ENCODE results near the gene DNAH5. TPM values are rescaled to one million over a fixed set of nuclear protein-coding genes. Genes with fewer than 3 reads are reported as not detected.

The DNAH5 gene
- total and polyA plus RNA-seq, 2 experiments from 2014 or later: 0.56 to 0.97 TPM

- TF ChIP-seq ZNF462 (CRISPR knock-in tag; IDR thresholded peaks at IDR 0.05): no peak
- no peak for TF ChIP-seq STAT1 (IDR thresholded peaks at IDR 0.05; ENCODE audit: unreplicated experiment)
- no peak for TF ChIP-seq ZNF331 (CRISPR knock-in tag; IDR thresholded peaks at IDR 0.05; ENCODE audit: low read depth)
- no peak for TF ChIP-seq EZH2phosphoT487 (IDR thresholded peaks at IDR 0.05; ENCODE audit: unreplicated experiment)
- TF ChIP-seq POLR2AphosphoS5 (IDR thresholded peaks at IDR 0.05; ENCODE audit: low read depth): no peak
- TF ChIP-seq JUNB (IDR thresholded peaks at IDR 0.05; ENCODE audit: unreplicated experiment): no peak
Measured at GRCh38 chr5:13898569-13898968, 45.9 kb downstream of the DNAH5 start (continued).

DNA sequence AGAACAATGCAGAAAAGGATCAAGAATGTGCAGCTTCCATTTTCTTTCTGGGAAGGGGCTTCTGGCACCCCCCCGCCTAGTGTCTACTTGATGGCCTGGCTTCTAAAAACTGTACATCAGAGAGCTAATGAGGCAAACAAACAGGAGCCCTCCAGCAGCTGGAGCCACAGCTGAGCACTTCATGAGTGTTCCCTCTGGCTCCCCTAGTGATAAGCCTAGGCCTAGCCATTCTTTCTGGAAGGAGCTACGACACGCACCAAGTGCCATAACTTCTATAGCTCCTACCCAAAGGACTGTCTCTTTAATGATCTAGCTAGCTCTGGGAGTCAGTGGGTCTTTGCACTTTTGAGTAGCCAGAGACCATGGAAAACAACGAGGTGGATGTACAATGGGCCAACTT lies 66.1 kb downstream of the DNAH5 start:
- peak; percentile 48 for DNase-seq (ENCODE audit: low spot score)
- H4K20me1 ChIP-seq (replicated peaks; ENCODE audit: insufficient read depth): no peaks in the 10 kb centered on the region
- H3K9me3 Mint-ChIP-seq: peaks cover 11% of the 10 kb centered on the region; the same call in 2 of the 3 replicates
- no peak overlapping the region for H3K4me2 ChIP-seq
- H3K4me1 Mint-ChIP-seq: no peaks in the 10 kb centered on the region
- H3K27me3 Mint-ChIP-seq (ENCODE audit: insufficient read depth, low read depth, poor library complexity): peaks cover 1% of the 10 kb centered on the region
- peak; percentile 85 for ATAC-seq
- no peaks in the 10 kb centered on the region for H3K79me2 ChIP-seq (replicated peaks; ENCODE audit: insufficient read depth)
- TF ChIP-seq, protein P1, sequence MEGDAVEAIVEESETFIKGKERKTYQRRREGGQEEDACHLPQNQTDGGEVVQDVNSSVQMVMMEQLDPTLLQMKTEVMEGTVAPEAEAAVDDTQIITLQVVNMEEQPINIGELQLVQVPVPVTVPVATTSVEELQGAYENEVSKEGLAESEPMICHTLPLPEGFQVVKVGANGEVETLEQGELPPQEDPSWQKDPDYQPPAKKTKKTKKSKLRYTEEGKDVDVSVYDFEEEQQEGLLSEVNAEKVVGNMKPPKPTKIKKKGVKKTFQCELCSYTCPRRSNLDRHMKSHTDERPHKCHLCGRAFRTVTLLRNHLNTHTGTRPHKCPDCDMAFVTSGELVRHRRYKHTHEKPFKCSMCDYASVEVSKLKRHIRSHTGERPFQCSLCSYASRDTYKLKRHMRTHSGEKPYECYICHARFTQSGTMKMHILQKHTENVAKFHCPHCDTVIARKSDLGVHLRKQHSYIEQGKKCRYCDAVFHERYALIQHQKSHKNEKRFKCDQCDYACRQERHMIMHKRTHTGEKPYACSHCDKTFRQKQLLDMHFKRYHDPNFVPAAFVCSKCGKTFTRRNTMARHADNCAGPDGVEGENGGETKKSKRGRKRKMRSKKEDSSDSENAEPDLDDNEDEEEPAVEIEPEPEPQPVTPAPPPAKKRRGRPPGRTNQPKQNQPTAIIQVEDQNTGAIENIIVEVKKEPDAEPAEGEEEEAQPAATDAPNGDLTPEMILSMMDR (conservative IDR thresholded peaks at IDR 0.05; ENCODE audit: low read depth in 2 of 2): peak in 1 of 2 experiments; percentile 29; a peak in 3 of 4 replicates
- TF ChIP-seq ETS1 (IDR thresholded peaks at IDR 0.05) (no peak), ZNF331 (CRISPR knock-in tag; IDR thresholded peaks at IDR 0.05; ENCODE audit: low read depth) (no peak), CREB1 (CRISPR knock-in tag; IDR thresholded peaks at IDR 0.05; ENCODE audit: low read depth) (no peak), REST (IDR thresholded peaks at IDR 0.05; ENCODE audit: unreplicated experiment) (no peak), ZNF114 (CRISPR knock-in tag; IDR thresholded peaks at IDR 0.05) (no peak), POLR2AphosphoS5 (IDR thresholded peaks at IDR 0.05; ENCODE audit: low read depth) (no peak)
- H3K4me3 Mint-ChIP-seq: no peak overlapping the region
- H3K4me3 ChIP-seq: no peak overlapping the region
- H3K27ac Mint-ChIP-seq: no peak overlapping the region
- H3K27ac ChIP-seq (ENCODE audit: low read depth): no peak overlapping the region
- H3K4me1 ChIP-seq (ENCODE audit: insufficient read depth): no peaks in the 10 kb centered on the region
- H2AFZ ChIP-seq: 0 out of 2 replicates have a peak overlapping the region, but pooled peaks have one; percentile 11
- H3K27me3 ChIP-seq (ENCODE audit: insufficient read depth): no peaks in the 10 kb centered on the region
- no peaks in the 10 kb centered on the region for H3K9me2 ChIP-seq (ENCODE audit: insufficient read depth)
- H3K36me3 Mint-ChIP-seq (ENCODE audit: low read depth): peaks cover 5% of the 10 kb centered on the region; the same call in 1 of the 3 replicates
- H3K36me3 ChIP-seq (ENCODE audit: insufficient read depth): no peaks in the 10 kb centered on the region
- no peaks in the 10 kb centered on the region for H3F3A ChIP-seq (replicated peaks; ENCODE audit: low read depth)

All from GM23338 (cell line).